Psoas muscle (tissue), 8 donors: ENCODE measurements around the gene HAUS8. TPM values are rescaled to one million over a fixed set of nuclear protein-coding genes. Genes with fewer than 3 reads are reported as not detected.

ENCODE experiments used
- ATAC-seq, 4 donors: fragments of 200-7000 bp; cut with Tn5 transposase; one replicate each; pipeline ENCODE4 v1.9.1; 2020; ENCODE audit warnings: moderate library complexity in 3 of 4, mild to moderate bottlenecking in 2 of 4
- DNase-seq, 2 donors: peaks; one replicate each; pipeline ENCODE4 v3.0.0-alpha.2; 2020
- H3K27ac ChIP-seq: fragments of 200-600 bp; one replicate; pipeline ENCODE4 v1.8.0; 2022
- H3K27me3 ChIP-seq, 3 donors: fragments of 200-600 bp in 1 of 3; one replicate each; pipeline versions ENCODE4 v1.6.1 to v1.8.0; 2013 to 2022; ENCODE audit warnings: low read length in 2 of 3, mild to moderate bottlenecking in 2 of 3, moderate library complexity in 1 of 3; ENCODE audit not compliant: insufficient read depth in 3 of 3
- H3K36me3 ChIP-seq, 2 donors: fragments of 200-600 bp in 1 of 2; one replicate each; pipeline versions ENCODE4 v1.6.1 to v1.8.0; 2013 to 2022; ENCODE audit warnings: low read depth in 1 of 2, mild to moderate bottlenecking in 1 of 2, moderate library complexity in 1 of 2; ENCODE audit not compliant: insufficient read depth in 1 of 2
- H3K4me1 ChIP-seq: fragments of 200-600 bp; one replicate; pipeline ENCODE4 v1.8.0; 2022
- H3K4me3 ChIP-seq: fragments of 200-600 bp; one replicate; pipeline ENCODE4 v1.8.0; 2022; ENCODE audit warnings: mild to moderate bottlenecking
- H3K9me3 ChIP-seq: fragments of 200-600 bp; one replicate; pipeline ENCODE4 v1.8.0; 2022
- WGBS, 3 donors: extraction: QIAGEN DNeasy Blood & Tissue Kit; methylation state at CpG; one replicate each; pipeline versions ENCODE4 v1.1.6 to v1.1.7; 2013; 5-methylcytosine and 5-hydroxymethylcytosine counted together
- intact Hi-C, 2 donors: fragments of 100-400 bp; cut with DNase I; formaldehyde crosslinking; loops; one replicate each; pipeline versions ENCODE4 v1.11.0 to v1.14.2; 2022
- polyA plus RNA-seq, 3 donors: library from polyadenylated mRNA; stranded (reverse); fragments of 200-250 nt; gene quantifications; one replicate each; pipeline ENCODE4 v1.2.3, GENCODE V29; 2013
- total RNA-seq, 4 donors: library from RNA; stranded (reverse); fragmentation: NEBNext Ultra II Directional in 2 of 4; extraction: Animal tissue kit (Norgen Biotek cat#: 25700) in 2 of 4; gene quantifications; one replicate each; pipeline versions ENCODE4 v1.2.1 to v1.2.4, GENCODE V29; 2021 to 2023
- TF ChIP-seq, protein P1 (sequence below): fragments of 200-600 bp; IDR thresholded peaks from one replicate; pipeline ENCODE4 v1.8.0; 2022; ENCODE audit warnings: antibody characterized with exemption
- donor health status: healthy with polysubstance abuse.
- donor health status: DM: no; HTN: no; CAD: no; lungs with moderate emphysema.
- donor health status: Bipolar disorder and iron deficiency.
- donor health status: healthy.
- donor health status: DM: yes; HTN: yes; CAD: no.
- donor health status: DM: no; HTN: no; CAD: no.
- donor health status: DM: no; HTN: no; CAD: no.
- donor health status: DM: yes; HTN: yes; CAD: no.

Gene HAUS8
- total and polyA plus RNA-seq, 7 donors: 1.8 to 5.9 (median 4.2) TPM

DNA sequence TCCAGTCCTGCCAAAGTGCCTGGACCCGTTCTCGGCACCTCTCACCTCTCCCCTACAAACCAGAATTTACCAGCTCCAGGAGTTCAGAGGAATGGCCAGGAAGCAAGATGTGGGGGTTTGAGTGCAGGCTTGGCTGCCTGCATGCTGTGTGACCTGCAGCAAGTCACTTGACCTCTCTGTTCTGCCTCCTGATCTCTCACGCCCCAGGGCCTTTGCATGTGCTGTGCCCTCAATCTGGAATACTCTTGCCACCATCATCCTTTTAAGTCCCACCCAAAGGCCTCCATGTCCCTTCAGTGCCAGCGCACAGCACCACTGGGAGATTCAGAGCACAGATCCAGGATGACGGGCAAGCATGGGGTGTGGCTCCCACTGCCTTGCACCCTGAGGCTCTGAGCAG lies 43.7 kb upstream of the HAUS8 start:
- Histone ChIP-seq H3K4me1 (peaks cover 10% of the 10 kb centered on the region), H3K9me3 (peaks cover 4% of the 10 kb centered on the region), H3K4me3 (no peak overlapping the region), H3K36me3 (no peaks in the 10 kb centered on the region), H3K27me3 (no peaks in the 10 kb centered on the region), H3K27ac (no peak overlapping the region)
- DNase-seq: no peak
- no peak for ATAC-seq
- WGBS, 3 donors: 89 to 97% (median 96%) methylated on average over 5 of the region's 5 CpGs
- intact Hi-C loops: no loop called here
- TF ChIP-seq, protein P1, sequence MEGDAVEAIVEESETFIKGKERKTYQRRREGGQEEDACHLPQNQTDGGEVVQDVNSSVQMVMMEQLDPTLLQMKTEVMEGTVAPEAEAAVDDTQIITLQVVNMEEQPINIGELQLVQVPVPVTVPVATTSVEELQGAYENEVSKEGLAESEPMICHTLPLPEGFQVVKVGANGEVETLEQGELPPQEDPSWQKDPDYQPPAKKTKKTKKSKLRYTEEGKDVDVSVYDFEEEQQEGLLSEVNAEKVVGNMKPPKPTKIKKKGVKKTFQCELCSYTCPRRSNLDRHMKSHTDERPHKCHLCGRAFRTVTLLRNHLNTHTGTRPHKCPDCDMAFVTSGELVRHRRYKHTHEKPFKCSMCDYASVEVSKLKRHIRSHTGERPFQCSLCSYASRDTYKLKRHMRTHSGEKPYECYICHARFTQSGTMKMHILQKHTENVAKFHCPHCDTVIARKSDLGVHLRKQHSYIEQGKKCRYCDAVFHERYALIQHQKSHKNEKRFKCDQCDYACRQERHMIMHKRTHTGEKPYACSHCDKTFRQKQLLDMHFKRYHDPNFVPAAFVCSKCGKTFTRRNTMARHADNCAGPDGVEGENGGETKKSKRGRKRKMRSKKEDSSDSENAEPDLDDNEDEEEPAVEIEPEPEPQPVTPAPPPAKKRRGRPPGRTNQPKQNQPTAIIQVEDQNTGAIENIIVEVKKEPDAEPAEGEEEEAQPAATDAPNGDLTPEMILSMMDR: no peak

DNA sequence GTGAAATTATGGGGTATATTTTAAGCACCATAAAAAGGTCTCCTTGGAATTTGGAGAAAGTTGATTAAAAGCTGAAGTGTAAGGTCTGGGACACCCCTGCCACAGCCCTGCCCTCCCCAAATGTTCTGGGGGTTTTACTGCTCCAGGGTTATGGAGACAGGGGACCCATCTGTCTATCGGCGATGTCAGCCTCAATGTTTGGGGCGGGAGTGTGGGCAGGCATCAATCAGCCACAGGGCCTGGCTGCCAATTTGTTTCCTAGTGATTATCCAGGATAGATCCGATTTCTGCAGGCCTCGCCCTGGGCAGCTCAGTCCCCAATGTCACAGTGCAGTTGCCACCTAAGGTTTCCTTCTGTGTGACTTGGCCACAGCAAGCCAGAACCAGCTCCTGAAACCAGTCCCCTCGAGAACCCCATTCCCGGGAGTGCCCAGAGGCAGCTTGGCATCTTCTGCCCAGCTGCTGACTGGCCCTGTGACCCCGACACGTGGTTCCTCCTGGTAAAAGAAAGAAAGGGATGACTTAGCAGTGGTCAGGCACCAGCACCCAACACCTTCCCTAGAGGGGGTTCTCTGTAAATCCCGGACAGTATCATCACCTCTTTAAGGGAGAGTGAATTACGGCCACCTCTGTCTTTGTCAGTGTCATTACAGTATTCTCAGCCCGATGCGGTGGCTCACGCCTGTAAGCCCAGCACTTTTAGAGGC lies 41.9 kb upstream of the HAUS8 start:
- intact Hi-C loops: no loop called here
- H3K4me3 ChIP-seq: no peak overlapping the region
- H3K4me1 ChIP-seq: peaks cover 10% of the 10 kb centered on the region
- DNase-seq (no peak), ATAC-seq (peak in 3 of 4 donors; percentile 46 to 63 (median 48))
- WGBS, 3 donors: 28 to 42% (median 29%) methylated on average over 14 of the region's 14 CpGs
- H3K27me3 ChIP-seq: no peaks in the 10 kb centered on the region
- peak overlapping the region; percentile 58 for H3K27ac ChIP-seq
- no peaks in the 10 kb centered on the region for H3K9me3 ChIP-seq
- TF ChIP-seq, protein P1: no peak
- no peaks in the 10 kb centered on the region for H3K36me3 ChIP-seq

DNA sequence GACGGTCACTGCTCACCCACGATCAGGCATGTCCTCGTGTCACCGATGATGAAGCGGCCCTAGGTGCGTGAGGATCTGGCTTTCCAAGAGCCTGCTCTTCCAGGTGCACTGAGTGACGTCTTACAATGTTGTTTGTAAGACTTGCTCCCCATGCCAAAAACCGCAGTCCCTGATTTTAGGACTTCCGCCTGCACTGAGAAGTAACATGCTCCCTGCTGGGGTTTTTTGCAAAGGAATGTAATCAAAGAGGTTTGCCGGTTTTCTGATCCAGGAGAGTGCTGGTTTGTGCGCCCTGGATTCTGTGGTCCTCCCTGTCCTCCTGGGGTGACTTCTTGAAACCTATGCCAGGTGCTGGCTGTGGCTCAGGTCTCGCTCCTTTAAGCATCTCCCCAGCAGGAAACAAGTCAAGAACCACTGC lies 39.2 kb upstream of the HAUS8 start:
- Histone ChIP-seq H3K36me3 (no peaks in the 10 kb centered on the region), H3K9me3 (no peaks in the 10 kb centered on the region), H3K4me1 (peaks cover 10% of the 10 kb centered on the region), H3K27me3 (no peaks in the 10 kb centered on the region), H3K4me3 (no peak overlapping the region), H3K27ac (no peak overlapping the region)
- TF ChIP-seq, protein P1: no peak
- WGBS, 3 donors: 80 to 84% (median 83%) methylated on average over 12 of the region's 12 CpGs
- DNase-seq (no peak), ATAC-seq (no peak)
- intact Hi-C loops: no loop called here

DNA sequence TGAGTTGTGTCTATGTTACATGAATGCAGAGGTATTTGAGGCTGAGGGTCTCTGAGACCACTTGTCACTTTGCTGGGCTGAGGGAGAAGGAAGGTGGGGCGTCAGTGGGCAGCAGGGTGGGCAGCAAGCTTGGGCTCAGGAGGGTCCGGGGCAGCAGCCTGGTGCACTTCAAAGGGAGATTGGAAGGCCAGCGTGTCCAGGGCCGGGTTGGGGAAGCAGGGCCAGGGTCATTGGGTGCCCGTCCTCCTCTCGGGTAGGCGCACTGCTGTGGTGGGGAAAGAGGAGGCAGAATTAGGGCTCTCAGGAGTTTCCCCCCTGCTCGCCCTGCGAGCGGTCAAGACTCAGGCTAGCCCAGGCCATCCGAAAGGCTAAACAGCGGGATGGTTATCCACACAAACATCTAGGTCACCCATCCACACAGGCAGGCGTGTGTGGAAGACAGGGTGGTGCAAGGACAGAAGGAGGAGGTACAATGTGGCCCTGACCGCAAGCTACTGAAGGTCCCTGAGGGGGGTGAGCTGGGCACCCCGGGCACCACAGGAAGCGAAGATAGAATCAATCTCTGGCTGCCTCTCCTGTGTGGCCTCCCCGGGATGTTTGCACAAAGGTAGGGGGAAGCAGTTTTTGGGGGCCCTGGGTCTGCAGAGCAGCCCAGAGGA lies 38.0 kb upstream of the HAUS8 start:
- intact Hi-C loops: no loop called here
- no peak for ATAC-seq
- Histone ChIP-seq H3K27me3 (no peaks in the 10 kb centered on the region), H3K36me3 (no peaks in the 10 kb centered on the region), H3K4me3 (no peak overlapping the region), H3K27ac (no peak overlapping the region), H3K9me3 (no peaks in the 10 kb centered on the region), H3K4me1 (peaks cover 14% of the 10 kb centered on the region)
- peak in 1 of 2 donors; percentile 56 for DNase-seq
- TF ChIP-seq, protein P1: no peak
- WGBS, 3 donors: 91 to 95% (median 93%) methylated on average over 17 of the region's 17 CpGs
